GM19455 (cell line): ENCODE measurements around the gene ZCCHC14.

Experiments used
- ATAC-seq: cut with Tn5 transposase; IDR thresholded peaks from one replicate; pipeline ENCODE4 v1.9.1; 2021; ENCODE audit not compliant: unreplicated experiment

The ZCCHC14 gene

DNA sequence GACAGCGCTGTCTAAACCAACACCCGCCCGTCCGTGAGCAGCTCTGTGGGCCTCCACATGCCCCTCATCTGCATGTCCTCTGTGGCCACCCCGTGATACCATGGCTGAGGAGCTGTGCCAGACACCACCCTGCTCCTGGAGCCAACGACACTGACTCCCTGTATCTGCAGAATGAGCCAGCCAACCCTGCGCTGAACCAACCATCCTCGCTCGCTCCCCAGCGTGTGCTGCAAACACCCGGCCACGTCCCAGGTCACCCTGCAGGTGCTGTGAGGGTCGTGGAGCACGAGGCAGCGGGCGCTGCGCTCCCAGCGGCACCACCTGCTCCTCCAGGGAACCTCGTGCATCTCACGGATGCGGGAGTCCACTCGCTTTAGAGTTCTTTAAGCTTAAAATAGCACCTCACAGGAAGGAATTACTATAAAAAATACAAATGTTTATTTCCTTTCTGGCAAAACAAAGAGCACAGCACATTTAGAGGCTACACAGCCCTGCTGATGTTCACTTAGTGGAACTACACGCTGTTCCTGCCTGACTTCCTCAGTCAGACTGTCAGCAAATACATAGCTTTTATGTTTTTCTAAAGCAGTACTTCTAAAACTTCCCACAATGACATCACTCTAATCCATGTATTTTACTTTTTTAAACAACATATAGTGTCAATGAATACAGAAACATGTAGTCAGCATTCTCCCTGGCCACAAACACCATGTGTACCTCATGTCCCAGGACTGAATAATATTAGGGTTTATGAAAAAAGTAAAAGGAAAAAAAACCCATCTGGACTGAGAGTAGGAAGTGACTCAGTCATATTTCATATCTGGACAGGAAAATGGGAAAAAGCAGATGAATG lies 57.2 kb downstream of the ZCCHC14 start:
- ATAC-seq: no peak

DNA sequence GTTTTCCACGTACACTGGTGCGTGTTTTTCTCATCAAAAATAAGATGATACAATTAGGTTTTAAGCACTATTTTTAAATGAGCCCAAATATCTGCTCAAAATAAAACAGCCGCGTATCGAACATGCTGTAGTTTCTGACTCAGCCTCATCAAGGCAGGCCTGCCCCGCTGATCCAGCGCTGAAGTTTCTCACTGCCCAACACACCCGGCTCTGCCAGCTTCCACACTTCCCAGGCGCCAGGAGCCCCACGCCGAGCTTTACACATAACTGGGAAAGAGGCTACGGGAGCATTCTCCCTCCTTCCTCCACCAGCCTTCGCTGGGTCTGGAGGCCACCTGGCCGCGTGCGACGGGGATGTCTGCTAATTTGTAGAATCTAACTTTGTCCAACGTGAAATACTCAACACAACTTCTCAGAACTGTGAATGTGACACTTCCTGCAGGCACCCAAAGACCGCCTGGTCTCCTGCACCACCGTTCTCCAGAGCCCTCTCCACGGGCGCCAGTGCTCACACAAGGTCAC lies 58.6 kb downstream of the ZCCHC14 start:
- ATAC-seq: no peak

DNA sequence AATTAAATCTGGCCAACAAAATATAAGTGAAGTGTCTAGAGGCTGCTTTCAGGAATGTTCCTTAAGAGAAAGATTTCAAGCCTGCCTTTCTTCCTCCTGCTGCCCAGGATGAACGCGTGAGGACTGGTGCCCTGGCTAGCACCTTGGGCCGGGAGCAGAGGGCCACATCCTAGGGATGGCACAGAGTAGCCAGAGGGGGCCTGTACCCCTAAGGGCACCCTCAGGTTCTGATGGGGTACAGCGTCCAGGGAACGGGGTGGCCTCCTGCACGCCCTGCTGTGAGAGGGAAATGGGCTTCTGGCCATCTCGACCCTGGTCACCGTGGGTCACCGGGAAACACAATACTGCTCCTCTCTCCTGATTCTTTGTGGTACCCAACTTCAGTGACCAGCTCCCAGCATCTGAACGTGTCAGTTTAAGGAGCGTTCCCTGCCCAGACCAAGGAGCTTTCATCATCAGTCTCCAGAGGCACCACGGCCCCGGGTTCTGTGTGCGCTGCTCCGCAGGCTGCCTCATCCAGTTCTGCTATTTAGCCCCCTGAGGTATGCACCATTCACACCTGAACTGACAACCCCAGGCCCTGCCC lies 60.4 kb downstream of the ZCCHC14 start:
- ATAC-seq: no peak

DNA sequence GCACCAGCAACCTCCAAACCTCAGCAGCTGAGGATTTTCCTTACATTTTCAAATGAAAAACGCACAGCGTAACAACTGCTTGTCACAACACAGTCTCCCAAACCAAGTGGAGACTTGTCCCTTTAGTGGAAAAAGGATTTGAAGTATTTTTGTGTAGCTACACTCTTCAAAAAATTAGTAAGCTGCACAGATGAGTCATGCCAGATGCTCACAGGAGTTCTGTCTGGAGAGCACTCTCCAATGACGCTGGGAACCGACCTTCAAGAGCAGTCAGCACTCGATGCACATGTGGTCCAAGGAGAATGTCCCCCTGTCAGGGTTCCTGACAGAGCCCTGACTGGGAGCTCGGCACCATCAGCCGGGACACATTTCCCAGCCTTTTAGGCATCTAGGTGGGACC lies 60.9 kb downstream of the ZCCHC14 start:
- ATAC-seq: no peak

DNA sequence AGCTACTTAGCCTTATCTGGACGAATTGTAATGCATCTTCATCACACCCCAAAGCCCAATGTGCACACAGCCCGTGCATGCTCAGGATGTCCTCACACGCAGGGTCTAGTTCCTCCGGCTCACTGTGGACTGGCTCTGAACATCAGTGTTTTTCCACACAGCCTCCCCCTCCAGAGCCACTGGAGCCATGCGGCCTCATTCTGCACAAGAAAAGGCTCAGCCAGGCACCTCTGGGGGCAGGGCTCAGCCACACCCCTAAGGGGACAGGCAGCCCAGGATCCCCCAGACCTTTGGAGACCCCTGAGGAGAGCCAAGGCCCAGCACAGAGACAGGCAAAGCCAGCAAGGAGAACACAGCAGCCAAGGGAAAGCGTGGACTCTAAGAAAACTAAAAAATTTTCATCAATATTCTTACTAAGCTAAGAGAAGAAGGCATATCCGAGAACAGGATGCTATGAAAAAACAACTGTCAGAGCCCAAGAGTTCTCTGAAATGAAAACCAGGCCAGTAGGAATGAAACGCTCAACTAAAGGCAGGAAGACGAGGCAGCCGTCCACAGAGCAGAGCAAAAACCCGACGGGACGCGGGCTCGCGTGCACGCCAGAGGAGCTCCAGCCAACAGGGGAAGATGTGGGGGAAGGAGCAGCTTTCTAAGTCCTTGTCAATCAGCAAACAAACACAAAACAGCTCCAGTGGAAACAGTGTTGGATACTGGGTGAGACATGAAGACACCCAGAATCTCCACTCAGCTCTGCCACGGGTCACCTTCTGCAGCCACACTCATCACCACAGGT lies 66.2 kb downstream of the ZCCHC14 start:
- ATAC-seq: no peak

DNA sequence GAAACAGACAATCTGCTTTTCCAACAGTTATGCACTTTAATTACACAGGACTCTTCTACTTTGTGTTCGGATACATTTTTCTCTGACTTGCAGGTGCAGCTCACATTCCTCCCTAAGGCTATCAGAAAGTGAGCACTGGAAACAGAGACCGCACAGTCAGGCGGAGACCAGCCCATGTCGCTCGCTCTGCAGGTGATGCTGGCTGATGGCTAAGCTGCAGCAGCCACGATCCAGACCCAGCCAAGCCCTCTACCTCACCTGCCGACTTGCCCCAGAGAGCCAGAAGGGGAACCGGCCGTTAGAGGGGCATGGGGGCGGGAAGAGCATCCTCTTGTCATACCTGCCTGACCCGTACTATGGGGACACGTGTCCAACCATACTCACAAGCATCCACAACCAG lies 66.9 kb downstream of the ZCCHC14 start:
- ATAC-seq: no peak

DNA sequence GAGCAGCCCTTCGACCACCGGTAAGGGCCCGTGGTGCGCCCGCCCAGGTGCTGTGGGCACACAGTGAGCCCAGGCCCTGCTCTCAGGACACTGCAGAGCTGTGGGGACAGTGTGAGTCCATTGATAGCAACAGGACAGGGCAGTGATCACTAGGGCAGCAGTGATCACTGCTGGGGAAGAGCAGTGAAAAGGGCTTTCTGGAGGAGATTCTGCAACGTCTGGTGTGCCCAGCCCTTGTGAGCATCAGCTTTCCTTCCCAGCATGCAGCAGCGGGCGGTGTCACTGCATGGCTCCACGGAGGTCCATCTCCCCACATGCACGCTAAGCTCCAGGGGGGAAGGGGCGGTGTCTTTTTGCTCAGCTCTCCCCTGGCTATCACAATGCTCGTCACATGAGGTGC lies 68.6 kb downstream of the ZCCHC14 start:
- ATAC-seq: no peak

DNA sequence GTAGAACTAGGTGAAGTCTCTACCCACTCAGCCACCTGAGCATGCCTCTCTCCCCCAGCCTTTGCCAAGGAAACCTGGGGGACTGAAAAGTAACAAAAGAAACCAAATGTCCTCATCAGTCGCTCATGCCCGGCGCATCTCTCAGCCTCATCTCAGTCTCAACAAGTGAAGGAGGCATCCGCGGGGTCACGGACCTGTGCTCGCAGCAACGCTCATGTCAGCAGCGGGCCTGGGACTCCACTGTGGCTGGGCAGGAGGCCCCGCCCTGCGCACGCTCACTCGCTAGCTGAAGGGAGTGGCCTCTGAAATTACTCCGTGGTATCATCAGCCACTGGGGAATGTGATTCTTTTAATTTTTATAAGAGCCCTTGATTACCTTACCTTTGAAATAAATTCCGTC lies 69.4 kb downstream of the ZCCHC14 start:
- ATAC-seq: no peak

DNA sequence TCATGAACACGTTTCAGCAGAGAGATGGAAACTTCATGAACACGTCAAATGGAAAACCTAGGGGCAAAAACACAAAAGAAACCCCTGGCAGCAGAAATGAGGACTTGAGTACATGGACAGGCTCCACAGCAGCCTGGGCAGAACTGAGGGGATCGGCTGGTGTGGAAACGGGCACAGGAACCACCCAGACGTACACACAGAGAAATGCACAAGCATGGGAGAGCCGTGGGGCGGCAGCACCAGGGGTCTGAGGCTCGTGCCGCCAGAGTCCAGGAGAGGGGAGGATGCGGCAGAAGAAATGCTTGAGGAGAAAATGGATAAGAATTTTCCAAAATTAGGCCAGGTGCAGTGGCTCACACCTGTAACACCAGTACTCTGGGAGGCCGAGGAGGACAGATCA lies 70.7 kb downstream of the ZCCHC14 start:
- no peak for ATAC-seq

DNA sequence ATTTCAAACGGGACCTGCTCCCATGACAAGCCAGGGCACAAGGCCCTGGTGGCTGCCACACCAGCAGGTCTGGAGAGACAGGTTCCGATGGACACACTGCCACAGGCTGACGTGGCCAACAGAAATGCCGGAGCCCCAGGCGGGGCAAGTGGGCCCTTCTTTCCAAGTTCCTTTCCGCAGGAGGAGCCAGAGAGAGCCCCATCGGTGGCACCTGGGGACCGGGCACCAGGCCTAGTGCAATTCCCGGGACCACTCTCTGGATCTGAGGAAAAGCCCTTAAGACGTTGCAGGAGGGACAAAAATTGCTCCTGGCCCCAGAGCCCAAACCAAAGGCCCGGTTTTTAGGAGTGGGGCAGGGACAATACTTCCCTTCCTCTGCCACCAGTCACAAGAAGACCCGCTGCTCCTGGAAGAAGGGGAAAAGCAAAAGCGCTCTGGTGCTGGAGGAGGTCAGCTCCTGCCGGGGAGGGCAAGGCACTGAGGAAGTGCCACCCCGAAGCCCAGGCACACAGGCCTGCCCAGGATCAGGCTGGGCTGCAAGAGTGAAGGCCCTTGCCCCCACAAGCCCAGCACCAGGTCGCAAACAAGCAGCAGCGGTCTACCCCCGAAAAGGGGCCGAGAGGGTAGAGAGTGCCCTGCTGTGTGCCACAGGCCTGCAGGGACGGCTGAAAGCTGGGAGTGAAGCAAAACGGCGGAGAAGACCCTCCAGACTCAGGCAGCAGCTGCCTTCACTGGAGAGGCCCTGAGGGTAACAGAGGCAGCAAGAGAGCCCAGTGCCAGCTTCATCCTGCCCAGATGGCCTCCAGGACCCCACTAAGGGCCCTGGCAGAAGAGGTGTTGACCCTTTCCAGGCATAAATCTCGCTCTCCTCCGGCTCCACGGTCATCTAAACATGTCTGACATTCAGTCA lies 71.6 kb downstream of the ZCCHC14 start:
- no peak for ATAC-seq

DNA sequence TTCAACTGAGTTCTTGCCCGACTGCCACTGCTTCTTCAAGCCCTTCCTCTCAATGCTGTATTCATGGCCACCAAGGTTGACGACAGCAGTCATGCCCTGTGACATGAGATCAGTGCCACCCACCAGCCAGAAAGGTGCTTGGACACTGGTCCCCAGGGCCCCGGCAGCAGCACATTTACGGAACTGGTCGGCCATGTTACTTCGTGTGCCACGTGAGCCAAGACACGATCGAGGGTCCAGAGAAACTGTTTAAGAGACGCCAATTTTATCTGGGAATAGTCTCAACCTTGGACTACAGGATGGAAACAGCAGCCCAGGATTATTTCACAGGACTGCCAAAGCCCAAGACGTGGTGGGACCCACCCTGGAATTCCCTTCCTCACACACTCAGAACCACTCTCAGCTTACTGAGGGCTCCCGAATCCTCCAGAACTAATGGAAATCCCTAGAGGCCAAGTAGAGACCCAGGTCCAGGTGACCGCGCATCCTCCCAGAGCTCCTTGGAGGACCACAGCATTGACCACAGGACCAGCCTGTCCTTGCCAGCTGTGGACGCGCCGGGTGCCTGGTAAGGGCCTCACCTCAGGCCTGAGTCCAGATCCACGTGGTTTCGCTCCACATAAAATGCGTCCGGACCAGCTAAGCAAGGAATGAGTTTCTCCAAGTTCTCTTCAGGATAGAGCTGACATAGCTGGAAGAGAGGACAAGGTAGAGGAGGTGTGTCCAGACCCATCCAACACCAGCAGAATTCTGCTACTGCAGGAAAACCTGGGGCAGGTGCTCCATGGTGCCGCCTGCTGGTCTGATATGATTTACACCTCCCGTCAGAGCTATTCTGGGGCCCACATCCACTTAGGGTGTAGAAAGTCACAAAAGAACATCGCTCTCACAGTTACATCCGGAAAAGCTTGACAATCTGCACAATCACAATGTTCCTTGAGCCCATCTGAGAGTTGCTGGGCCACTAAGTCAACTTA lies 72.5 kb downstream of the ZCCHC14 start:
- ATAC-seq: no peak

DNA sequence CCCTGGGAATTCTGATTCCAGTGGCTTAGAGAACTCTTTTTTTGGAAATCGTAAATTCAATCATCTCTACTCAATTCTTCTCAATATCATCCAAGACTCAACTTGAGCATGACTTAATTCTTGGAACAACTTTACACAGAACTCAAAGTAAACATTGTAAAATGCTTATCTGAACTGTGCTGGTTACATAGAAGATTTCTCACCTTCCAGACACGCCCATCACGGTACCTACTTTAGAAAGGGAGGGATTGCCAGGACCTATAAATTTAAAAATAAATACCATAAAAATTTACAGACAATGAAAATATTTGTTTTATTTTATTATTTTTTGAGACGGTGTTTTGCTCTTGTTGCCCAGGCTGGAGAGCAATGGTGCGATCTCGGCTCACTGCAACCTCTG lies 74.2 kb downstream of the ZCCHC14 start:
- no peak for ATAC-seq

DNA sequence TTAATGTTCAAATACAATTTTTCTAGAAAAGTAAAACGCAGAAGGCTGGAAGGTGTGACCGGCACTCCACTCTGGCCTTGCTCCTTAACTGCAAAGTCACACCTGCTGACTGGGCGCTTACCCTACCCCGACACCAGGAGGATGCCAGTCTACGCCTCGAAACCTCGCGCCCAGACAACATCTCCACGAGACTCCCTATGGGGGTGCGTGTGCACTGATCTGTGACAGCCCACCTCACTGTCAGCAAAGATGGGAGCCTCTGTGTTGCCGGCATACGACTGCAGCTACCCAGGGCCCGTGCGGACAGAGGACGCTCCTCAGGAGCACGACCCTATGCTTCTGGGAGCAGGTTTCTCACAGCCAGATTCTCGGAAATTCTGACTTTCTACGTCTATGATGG lies 74.6 kb downstream of the ZCCHC14 start:
- no peak for ATAC-seq

DNA sequence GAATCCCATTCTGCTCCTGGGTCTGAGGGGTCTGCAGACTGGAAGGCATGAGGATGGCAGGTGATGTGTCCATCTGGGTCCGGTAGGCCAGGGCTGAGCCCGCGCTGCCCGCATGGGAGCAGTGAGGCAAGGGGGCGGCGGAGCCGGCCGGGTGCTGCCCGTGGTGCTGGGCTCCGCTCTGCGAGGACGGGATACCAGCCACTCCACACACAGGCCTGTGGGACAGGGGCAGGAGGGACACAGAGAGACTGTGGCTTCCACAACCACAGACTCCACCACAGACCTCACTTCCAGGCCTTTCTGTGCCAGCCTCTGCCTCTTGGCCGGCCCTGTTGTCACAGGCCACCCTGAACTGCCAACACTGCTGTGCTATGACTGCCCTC lies 75.3 kb downstream of the ZCCHC14 start:
- no peak for ATAC-seq

DNA sequence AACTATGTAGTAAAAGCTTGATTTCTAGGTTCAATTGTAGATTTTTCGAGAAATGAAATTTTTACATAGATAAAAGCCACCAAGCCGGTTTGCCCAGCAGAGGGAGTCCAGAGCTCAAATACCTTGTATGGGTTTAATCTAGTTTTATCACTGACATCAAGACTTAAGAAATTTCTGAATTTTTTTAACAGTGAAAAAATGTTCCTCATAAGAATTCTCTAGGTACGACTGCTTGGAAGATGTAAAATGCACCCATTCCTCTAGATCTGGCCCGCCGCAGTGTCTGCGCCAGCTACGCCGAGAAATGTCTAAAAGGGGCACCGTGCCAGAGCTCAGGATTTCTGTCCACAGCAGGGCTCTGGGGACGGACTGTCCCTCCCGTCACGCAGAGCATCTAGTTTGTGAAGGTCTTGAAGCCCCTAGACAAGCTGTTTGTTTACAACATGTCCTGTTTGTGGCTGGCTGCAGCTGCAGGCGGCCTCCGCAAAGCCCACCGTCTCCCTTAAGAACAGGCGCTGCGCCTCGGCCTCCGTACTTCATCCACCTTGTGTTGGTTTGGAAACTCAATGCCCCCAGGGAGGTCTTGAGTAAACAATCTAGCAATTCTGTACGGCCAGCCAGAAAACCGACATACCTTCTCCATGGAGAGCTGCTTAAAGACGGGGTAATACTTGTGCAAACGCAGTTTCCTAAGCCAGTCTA lies 75.8 kb downstream of the ZCCHC14 start:
- ATAC-seq: no peak

DNA sequence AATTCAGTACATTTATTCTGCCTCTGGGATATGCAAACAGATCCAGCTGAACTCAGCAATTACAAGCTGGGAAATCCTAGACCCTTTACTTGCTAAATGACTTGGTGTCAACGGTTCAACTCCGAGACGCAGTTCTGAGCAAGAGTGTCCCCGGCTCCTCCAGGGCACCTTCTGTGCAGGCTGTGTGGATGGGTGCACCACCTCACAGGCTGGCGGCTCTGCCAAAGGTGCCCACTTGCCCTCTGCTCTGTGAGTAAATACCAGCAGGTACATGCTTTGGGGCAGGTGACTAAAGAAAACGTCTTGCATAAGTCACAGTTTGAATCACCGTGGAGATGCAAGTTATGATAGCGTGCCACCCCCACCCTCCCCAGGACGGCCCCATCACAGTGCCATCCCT lies 77.4 kb downstream of the ZCCHC14 start:
- ATAC-seq: no peak

DNA sequence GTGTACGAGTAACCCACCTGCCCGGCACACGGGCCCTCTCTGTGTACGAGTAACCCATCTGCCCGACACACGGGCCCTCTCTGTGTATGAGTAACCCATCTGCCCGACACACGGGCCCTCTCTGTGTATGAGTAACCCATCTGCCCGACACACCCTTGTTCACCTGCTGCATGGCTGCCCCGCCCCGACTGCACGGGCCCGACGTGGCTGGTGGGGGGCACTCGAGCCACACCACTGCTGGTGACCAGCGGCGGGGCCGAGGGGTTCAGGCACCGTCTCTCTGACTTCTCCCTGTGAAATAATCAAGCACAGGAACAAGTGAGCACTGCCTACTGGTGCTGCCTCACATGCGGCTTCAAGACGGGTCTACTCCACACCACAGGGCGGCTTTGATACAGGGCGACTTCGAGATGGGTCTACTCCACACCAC lies 78.6 kb downstream of the ZCCHC14 start:
- ATAC-seq: no peak

DNA sequence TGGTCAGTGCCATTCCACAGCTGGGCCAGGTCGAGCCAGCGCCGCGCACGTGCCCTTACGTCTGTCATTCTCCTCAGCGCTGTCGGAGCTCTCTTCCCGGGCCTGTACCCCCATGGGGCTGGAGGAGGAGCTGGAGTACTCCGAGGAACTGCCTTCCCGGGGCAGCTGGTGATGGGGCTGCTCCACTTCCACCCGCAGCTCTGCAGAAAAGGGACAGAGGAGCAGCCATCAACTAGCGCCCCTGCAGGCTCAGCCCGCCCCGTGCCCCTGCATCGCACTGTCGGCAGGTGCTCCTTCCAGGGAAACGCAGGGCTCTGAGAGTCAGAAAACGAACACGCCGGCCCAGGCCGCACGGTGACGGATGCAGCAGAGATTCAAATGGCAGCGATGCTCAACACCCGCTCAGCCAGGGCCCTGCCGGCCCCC lies 79.8 kb downstream of the ZCCHC14 start:
- ATAC-seq: no peak
